H1 (cell line): Measurements from ENCODE around the gene PSME1. TPM values are rescaled to one million over a fixed set of nuclear protein-coding genes. Genes with fewer than 3 reads are reported as not detected.

Experiments
- RAD21 ChIP-seq, 2 experiments: IDR thresholded peaks in 1 of 2; conservative IDR thresholded peaks in 1 of 2; 2 replicates each; pipeline ENCODE4 v1.6.1; 2011; ENCODE audit warnings: low read depth in 2 of 2, low read length in 2 of 2, improper control_type of control experiment in 1 of 2, inconsistent platforms in 1 of 2, mild to moderate bottlenecking in 1 of 2, moderate library complexity in 1 of 2
- polyA plus RNA-seq, 7 experiments: library from polyadenylated mRNA; depleted of rRNA in 3 of 7; stranded (reverse) in 5 of 7; unstranded in 2 of 7; fragments of >200 nt in 5 of 7; fragments of 200-250 nt in 2 of 7; gene quantifications; 1 replicate in 5 of 7; 2 replicates in 1 of 7; 4 replicates in 1 of 7; pipeline versions ENCODE4 v1.2.1 to v1.2.3, GENCODE V29; 2011 to 2013; ENCODE audit warnings: missing spikeins in 2 of 7, mixed read lengths in 2 of 7
- total RNA-seq: library from RNA; stranded (reverse); fragmentation: NEBNext Ultra II Directional; extraction: Animal tissue kit (Norgen Biotek cat#: 25700); gene quantifications from 2 replicates; pipeline ENCODE4 v1.2.1, GENCODE V29; 2021
- TF ChIP-seq, protein P1 (sequence below): fragments of 300-600 bp; sonication (generic); IDR thresholded peaks from 2 replicates; pipeline ENCODE4 v1.7.1; 2012; ENCODE audit warnings: low read length, moderate library complexity, mild to moderate bottlenecking, inconsistent platforms; ENCODE audit not compliant: insufficient replicate concordance

The PSME1 gene
- total and polyA plus RNA-seq, 2 of the 8 experiments (the other 6 are each of a cell fraction or from before 2014, with no cell fraction given), result 74.9 to 85.9 TPM

DNA sequence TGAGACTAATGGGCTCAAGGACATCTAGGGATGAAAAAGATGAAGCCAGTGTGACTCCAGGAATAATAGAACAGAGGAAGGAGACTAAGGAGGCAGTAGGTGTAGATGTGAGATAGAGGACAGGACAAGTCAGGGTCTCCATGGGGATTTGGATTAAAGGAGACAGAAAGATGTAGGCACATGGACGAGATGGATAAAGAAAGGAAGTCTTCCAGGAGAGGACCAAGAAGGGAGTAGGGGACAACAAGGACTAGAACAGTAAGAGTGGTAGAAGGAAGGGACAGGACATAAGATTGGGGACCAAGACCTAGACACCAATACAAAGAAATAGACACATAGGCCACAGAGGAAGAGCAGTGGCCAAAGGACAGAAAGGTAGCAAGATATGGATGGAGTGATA is 49.0 kb upstream of the PSME1 start (continued):
- TF ChIP-seq, protein P1, sequence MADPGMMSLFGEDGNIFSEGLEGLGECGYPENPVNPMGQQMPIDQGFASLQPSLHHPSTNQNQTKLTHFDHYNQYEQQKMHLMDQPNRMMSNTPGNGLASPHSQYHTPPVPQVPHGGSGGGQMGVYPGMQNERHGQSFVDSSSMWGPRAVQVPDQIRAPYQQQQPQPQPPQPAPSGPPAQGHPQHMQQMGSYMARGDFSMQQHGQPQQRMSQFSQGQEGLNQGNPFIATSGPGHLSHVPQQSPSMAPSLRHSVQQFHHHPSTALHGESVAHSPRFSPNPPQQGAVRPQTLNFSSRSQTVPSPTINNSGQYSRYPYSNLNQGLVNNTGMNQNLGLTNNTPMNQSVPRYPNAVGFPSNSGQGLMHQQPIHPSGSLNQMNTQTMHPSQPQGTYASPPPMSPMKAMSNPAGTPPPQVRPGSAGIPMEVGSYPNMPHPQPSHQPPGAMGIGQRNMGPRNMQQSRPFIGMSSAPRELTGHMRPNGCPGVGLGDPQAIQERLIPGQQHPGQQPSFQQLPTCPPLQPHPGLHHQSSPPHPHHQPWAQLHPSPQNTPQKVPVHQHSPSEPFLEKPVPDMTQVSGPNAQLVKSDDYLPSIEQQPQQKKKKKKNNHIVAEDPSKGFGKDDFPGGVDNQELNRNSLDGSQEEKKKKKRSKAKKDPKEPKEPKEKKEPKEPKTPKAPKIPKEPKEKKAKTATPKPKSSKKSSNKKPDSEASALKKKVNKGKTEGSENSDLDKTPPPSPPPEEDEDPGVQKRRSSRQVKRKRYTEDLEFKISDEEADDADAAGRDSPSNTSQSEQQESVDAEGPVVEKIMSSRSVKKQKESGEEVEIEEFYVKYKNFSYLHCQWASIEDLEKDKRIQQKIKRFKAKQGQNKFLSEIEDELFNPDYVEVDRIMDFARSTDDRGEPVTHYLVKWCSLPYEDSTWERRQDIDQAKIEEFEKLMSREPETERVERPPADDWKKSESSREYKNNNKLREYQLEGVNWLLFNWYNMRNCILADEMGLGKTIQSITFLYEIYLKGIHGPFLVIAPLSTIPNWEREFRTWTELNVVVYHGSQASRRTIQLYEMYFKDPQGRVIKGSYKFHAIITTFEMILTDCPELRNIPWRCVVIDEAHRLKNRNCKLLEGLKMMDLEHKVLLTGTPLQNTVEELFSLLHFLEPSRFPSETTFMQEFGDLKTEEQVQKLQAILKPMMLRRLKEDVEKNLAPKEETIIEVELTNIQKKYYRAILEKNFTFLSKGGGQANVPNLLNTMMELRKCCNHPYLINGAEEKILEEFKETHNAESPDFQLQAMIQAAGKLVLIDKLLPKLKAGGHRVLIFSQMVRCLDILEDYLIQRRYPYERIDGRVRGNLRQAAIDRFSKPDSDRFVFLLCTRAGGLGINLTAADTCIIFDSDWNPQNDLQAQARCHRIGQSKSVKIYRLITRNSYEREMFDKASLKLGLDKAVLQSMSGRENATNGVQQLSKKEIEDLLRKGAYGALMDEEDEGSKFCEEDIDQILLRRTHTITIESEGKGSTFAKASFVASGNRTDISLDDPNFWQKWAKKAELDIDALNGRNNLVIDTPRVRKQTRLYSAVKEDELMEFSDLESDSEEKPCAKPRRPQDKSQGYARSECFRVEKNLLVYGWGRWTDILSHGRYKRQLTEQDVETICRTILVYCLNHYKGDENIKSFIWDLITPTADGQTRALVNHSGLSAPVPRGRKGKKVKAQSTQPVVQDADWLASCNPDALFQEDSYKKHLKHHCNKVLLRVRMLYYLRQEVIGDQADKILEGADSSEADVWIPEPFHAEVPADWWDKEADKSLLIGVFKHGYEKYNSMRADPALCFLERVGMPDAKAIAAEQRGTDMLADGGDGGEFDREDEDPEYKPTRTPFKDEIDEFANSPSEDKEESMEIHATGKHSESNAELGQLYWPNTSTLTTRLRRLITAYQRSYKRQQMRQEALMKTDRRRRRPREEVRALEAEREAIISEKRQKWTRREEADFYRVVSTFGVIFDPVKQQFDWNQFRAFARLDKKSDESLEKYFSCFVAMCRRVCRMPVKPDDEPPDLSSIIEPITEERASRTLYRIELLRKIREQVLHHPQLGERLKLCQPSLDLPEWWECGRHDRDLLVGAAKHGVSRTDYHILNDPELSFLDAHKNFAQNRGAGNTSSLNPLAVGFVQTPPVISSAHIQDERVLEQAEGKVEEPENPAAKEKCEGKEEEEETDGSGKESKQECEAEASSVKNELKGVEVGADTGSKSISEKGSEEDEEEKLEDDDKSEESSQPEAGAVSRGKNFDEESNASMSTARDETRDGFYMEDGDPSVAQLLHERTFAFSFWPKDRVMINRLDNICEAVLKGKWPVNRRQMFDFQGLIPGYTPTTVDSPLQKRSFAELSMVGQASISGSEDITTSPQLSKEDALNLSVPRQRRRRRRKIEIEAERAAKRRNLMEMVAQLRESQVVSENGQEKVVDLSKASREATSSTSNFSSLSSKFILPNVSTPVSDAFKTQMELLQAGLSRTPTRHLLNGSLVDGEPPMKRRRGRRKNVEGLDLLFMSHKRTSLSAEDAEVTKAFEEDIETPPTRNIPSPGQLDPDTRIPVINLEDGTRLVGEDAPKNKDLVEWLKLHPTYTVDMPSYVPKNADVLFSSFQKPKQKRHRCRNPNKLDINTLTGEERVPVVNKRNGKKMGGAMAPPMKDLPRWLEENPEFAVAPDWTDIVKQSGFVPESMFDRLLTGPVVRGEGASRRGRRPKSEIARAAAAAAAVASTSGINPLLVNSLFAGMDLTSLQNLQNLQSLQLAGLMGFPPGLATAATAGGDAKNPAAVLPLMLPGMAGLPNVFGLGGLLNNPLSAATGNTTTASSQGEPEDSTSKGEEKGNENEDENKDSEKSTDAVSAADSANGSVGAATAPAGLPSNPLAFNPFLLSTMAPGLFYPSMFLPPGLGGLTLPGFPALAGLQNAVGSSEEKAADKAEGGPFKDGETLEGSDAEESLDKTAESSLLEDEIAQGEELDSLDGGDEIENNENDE, result no peak
- no peak for TF ChIP-seq RAD21 (IDR thresholded peaks at IDR 0.05 in 1 of 2, conservative IDR thresholded peaks at IDR 0.05 in 1 of 2; ENCODE audit: low read depth in 2 of 2, low read length in 2 of 2)
- TF ChIP-seq, all 59 proteins: peak for 0
